Measurements from ENCODE around the gene PPP1R11. TPM values are rescaled to one million over a fixed set of nuclear protein-coding genes. Genes with fewer than 3 reads are reported as not detected.

Gene PPP1R11
- total and polyA plus RNA-seq, 2 of the 13 experiments (the other 11 are each of a cell fraction or from before 2014, with no cell fraction given), result 32.1 to 58.9 TPM

GRCh38 chr6:30101444-30102413 lies 34.7 kb downstream of the PPP1R11 start (continued):
- TF ChIP-seq ZMAT3 (CRISPR knock-in tag; conservative IDR thresholded peaks at IDR 0.05) (peak; percentile 88), TCF12 (IDR thresholded peaks at IDR 0.05) (no peak), TCF12 (CRISPR knock-in tag; IDR thresholded peaks at IDR 0.05) (peak; percentile 75; the same call in 1 of the 2 replicates), ZNF431 (CRISPR knock-in tag; IDR thresholded peaks at IDR 0.05; ENCODE audit: borderline replicate concordance, low read depth) (peak; percentile 42; the same call in 1 of the 2 replicates), HNRNPLL (IDR thresholded peaks at IDR 0.05; ENCODE audit: low read depth, low read length, poor library complexity, severe bottlenecking) (peak; percentile 87), ZNF225 (CRISPR knock-in tag; IDR thresholded peaks at IDR 0.05) (no peak; the same call in 1 of the 2 replicates), ZNF124 (CRISPR knock-in tag; IDR thresholded peaks at IDR 0.05) (peak; percentile 84; the same call in 1 of the 2 replicates), ZNF574 (CRISPR knock-in tag; IDR thresholded peaks at IDR 0.05) (peak; percentile 90), ZBTB14 (CRISPR knock-in tag; IDR thresholded peaks at IDR 0.05) (no peak; the same call in 1 of the 2 replicates), MLLT10 (CRISPR knock-in tag; IDR thresholded peaks at IDR 0.05) (no peak), KDM5A (IDR thresholded peaks at IDR 0.05; ENCODE audit: borderline replicate concordance, low read length) (peak; percentile 31; the same call in 1 of the 2 replicates), MED8 (CRISPR knock-in tag; IDR thresholded peaks at IDR 0.05; ENCODE audit: insufficient replicate concordance) (peak; percentile 90), ZNF800 (CRISPR knock-in tag; IDR thresholded peaks at IDR 0.05) (no peak; the same call in none of the 2 replicates), TOPORS (CRISPR knock-in tag; IDR thresholded peaks at IDR 0.05) (peak; percentile 62; the same call in 1 of the 2 replicates), NCOR1 (IDR thresholded peaks at IDR 0.05; ENCODE audit: borderline replicate concordance, low read length) (no peak), KDM1A (CRISPR knock-in tag; IDR thresholded peaks at IDR 0.05) (no peak), AGO1 (IDR thresholded peaks at IDR 0.05; ENCODE audit: low read depth, low read length, poor library complexity, severe bottlenecking) (peak; percentile 53), NRL (CRISPR knock-in tag; IDR thresholded peaks at IDR 0.05; ENCODE audit: borderline replicate concordance) (peak; percentile 95), POGK (CRISPR knock-in tag; conservative IDR thresholded peaks at IDR 0.05) (no peak; the same call in 1 of the 2 replicates), HNRNPL (IDR thresholded peaks at IDR 0.05; ENCODE audit: low read depth, low read length) (no peak), BHLHE40 (IDR thresholded peaks at IDR 0.05; ENCODE audit: low read length) (no peak)
